PFSK-1 (cell line): ENCODE results near the gene OAS3.

ENCODE experiments used
- FOXP2 ChIP-seq: optimal IDR thresholded peaks from 2 replicates; pipeline ENCODE3; 2011; ENCODE audit warnings: borderline replicate concordance, control low read depth, inconsistent platforms; ENCODE audit not compliant: insufficient read depth; ENCODE audit errors: extremely low read length, extremely low read depth
- POLR2AphosphoS5 ChIP-seq: IDR thresholded peaks from 2 replicates; pipeline ENCODE4 v1.6.1; 2012; ENCODE audit warnings: low read depth, mild to moderate bottlenecking, control low read depth, low read length, moderate library complexity
- SIN3A ChIP-seq: IDR thresholded peaks from 2 replicates; pipeline ENCODE4 v1.6.1; 2012; ENCODE audit warnings: mild to moderate bottlenecking, low read length, moderate library complexity, borderline replicate concordance; ENCODE audit not compliant: insufficient read depth
- TAF1 ChIP-seq: IDR thresholded peaks from 2 replicates; pipeline ENCODE4 v1.6.1; 2012; ENCODE audit warnings: low read length, control low read depth, borderline replicate concordance; ENCODE audit not compliant: insufficient read depth

DNA sequence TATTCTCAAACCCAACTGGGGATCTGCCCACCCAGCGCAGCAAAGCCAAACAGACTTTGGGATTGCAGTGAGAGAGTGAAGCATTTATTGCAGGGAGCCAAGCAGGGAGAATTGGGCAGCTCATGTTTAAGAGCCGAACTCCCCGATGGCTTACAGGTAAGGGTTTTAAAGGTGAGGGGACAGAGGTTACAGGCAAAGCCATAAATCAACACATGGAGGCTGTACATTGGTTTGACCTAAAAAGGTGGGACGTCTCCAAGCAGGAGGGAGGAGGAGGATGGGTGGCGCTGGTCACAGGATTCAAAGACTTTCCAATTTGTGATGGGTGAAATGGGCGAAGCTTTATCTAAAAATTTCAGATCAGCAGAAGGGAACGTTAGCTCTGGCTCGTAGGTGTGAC, 58.2 kb downstream of the OAS3 start:
- TF ChIP-seq POLR2AphosphoS5 (no peak), TAF1 (no peak), FOXP2 (no peak), SIN3A (no peak)
